GM21367 (cell line): ENCODE measurements around the gene RNPEP.
"Not testable (repeated sequence)": the region's sequence is repeated elsewhere in the genome, so short reads cannot be mapped to it uniquely, and the experiment has no call there.

Source experiments
- ATAC-seq: cut with Tn5 transposase; IDR thresholded peaks from one replicate; pipeline ENCODE4 v1.9.1; 2021; ENCODE audit not compliant: unreplicated experiment

The RNPEP gene

DNA sequence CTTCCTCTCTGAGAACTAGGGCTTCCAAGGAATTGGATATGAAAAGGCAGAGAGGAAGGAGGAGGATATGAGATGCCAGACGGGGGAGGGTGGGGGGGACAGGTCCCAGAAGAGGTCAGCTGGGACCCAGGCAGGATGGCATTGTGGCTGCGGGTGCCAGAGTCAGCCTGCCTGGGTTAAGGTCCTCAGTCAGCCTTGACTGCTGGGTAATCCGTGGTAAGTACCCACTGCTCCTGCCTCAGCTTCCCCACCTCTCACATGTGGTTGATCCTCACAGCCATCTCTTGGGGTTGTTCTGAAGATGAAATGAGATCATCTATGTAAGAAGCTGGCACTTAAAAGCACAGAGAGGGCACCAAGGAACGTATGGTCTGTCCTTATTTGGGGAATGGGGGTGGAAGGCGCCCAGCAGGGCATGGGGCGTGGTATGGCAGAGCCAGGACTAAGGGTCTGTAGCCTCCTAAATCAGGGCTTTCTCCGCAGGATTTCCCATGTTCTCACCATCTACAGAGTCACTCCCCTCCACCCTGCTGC is 51.8 kb downstream of the RNPEP start:
- ATAC-seq = no peak

DNA sequence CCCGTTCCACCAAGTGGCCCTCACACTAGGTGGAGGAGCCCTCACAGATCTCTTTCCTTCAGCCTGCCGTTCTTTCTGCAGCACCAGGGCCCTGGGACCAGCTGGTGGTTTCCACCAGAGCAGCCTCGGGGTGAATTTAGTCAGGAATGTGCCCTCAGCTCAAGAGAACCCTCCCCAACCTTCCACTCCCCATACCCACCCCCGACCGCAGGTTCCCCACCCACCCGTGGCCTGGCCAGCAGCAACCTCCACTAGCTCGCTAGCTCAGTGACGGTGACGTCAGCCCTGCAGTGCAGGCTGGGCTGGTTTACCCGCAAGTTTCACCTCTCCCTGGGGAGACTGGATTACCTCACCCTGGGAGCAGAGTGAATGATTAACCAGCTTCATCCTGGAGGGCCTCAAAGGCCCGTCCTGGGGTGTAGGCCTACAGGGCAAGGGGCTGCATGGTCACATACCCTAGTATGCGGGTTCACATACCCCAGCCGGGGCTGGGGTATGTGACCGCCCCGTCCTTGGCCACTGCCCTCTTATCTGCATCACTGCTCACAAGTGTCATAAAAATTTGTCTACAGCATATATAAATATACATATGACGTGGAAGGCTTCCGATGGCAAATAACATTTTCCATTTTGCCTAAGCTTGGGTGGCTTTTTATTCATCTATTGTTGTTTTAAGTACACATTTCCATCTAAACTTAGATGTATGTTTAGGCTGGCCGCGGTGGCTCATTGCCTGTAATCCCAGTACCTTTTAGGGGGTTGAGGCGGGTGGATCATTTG is 52.4 kb downstream of the RNPEP start:
- ATAC-seq = no peak

DNA sequence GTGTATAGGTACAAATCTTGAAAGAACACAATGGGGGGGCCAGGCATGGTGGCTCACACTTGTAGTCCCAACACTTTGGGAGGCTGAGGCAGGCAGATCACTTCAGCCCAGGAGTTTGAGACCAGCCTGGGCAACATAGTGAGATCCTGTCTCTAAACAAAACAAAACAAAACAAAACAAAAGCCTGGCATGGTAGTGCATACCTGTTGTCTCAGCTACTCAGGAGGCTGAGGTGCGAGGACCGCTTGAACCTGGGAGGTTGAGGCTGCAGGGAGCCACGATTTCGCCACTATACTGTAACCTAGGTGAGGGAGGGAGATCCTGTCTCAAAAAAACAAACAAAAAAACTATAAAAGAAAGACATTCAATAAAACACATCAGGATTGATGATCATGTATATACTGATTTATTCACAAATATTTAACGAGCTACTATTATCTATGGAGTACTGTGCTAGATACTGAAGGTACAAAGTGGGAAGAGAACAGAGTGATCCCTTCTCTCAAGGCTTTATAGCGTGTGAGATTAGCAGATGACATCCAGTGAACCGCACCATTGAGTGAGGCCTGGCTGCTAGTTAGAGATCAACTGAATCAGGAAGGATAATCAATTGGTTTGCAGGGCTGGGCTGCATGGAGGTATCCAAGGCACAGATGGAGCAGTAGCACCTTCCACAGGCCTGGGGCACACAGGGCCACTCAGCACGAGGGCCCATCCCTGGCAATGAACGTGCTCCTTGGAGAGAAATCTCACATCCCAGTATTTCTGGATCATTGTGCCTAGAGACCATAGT is 54.3 kb downstream of the RNPEP start:
- ATAC-seq = no peak

DNA sequence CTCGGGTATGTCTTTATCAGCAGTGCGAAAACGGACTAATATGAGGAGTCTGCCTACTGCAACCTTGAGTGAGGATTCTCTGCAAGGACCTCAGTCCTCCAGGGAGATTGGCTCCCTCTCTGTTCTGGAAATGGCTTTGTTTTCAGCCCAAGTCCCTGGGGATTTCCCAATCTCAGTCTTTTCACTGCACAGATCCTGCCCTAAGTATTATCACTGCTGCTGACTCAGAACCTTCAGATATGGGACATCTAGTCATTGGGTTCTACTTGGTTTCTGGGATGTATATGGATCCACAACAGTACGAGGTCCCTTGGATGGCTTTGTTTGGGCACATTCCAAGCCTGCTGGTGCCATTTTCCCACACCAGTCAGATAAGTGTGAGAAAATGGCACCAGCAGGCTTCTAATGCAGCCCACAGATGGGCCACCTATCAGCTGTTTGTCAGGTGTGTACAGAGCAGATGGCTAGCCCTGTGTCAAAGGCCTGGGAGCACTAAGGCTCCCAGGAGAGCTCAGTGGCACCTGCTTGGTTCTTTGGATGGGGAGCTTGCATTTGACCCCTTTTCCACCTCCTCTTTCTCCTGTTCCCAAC is 55.4 kb downstream of the RNPEP start:
- ATAC-seq = no peak

DNA sequence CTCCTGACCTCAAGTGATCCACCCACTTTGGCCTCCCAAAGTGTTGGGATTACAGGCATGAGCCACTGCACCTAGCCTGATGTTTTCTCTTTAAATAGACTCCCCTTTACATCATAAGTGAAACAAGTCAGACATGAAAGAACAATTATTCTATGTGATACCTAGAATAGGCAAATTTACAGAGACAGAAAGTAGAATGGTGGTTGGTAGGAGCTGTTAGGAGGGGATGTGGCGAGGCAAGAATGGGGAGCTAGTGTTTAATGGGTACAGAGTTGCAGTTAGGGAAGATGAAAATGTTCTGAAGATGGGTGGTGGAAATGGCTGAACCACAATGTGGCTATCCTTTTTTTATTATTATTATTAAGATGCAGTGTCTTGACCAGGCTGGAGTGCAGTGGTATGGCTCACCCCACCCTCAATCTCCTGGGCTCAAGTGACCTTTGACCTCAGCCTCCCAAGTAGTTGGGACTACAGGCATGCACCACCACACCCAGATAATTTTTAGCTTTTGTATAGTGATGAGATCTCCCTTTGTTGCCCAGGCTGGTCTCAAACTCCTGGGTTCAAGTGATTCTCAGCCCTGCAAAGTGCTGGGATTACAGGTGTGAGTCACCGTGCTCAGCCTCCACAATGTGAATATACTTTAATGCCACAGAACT is 56.4 kb downstream of the RNPEP start:
- no peak for ATAC-seq

DNA sequence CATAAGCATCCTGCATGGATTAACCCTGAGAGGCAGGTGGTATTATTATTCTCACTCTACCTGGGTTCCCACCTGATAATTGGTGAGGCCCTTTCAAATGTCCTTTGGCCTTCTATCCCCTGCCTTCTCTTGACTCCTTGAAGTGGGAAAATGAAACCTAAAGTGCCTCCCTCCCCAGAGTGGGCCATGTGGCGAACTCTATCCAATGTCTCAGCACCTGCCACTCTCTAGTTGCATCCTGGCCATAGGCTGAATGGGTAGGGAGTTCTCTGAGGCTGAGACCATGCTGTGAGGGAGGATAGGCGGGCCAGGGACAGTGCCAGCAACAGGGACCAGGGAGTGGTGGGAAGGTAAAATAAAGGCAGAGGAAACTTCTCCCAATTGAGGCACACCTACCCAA is 63.3 kb downstream of the RNPEP start:
- no peak for ATAC-seq

DNA sequence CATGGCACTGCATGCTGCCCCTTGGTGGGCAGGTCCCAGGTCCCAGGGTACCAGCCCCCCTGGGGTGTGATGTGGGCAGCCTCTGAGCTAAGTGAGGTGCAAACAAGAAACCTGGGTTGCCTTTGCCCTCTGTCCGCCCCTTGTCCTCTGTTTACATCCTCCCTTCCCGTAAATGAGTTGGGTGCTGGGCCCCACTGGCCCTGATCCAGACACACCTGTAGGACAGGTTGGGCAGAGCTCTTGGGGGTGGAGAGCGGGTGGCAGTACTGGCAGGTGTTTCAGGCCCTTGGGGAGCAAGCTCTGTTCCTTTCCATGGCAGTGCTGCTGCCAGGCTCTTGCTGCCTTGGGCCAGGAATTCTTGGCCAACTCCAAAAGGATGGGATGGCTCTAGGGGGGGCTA is 63.8 kb downstream of the RNPEP start:
- ATAC-seq = no peak

DNA sequence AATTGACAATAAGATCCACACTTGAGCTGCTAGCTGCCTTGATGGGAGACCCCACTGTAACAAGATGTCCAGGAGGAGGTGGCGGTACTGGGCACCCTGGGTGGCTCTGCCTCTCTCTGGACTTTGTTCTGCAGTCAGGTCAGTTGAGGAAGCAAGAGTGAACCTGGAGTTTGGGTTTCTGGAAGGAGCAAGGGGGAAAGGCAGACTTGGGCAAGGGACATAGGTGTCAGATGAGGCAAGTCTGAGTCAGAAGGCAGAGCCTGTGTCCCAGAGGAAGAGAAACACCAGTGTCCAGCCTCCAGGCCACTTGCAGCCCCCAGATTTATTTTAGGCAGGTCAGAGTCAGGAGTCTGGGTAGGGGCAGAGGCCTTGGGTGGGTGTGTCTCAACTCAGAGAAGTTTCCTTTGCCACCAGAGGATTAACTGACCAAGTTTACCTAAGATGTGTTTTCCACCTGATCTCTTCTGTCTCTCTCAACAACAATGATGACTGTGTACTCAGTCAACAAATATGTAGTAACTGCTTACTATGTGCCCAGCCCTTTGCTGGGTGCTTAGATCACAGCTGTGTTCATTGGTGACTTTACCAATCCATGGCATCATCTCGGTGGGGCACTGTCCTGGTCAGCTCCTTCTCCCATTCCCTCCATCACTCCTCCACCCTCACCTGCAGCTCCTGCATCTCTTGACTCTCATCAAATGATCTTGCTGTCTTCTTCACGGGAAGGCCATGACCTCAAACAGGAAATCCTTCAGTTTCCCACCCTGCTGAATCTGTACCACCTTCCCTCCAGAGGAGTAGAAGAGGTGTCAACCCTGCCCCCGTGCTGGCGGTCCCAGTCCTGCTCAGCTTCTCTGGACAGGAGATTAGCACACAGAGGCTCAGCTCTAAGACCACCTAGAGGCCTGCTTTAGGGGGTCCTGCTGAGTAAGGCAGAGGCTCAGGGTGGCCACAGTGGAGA is 64.6 kb downstream of the RNPEP start:
- ATAC-seq = no peak

DNA sequence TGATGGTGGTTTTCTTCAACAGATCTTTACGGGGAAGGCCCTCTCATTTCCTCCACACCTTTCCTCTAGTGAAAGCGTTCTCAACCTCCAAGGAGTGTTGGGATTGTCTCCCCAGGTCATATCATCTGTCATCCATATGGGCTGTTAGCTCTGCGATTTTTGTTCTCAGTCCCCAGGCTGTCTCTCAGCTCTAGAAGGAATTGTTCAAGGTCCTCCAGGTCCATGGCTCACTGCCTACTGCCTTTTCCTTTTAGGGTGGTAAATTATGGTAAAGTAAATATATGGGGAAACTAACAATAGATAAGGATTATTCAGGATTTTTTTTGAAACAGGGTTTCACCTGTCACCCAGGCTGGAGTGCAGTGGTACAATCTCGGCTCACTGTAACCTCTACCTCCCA is 65.5 kb downstream of the RNPEP start:
- no peak for ATAC-seq

DNA sequence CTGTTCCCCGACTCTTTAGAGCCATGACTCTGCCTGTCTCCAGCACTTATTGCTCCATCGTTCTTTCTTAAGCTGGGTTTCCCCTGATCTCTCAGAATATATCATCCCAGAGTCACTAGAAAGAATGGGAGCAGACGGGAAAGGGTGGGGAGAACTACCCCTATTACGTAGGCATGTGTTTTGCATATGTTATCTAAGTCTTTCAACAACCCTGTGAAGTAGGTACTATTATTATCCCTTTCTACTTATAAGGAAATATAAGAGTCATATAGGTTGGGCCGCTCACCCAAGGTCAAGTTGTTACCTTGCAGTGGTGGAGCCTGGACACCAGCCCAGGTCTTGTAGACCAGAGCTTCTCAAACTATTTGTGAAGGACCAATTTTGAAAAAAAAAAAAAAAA is 66.7 kb downstream of the RNPEP start:
- ATAC-seq = no peak

DNA sequence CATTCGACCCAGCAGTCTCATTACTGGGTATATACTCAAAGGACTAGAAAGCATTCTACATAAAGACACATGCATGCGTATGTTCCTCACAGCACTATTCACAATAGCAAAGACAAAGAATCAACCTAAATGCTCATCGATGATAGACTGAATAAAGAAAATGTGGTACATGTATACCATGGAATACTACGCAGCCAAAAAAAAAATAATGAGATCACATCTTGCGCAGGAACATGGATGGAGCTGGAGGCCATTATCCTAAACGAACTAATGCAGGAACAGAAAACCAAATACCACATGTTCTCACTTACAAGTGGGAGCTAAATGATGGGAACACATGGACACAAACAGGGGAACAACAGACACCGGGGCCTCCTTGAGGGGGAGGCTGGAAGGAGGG is 71.6 kb downstream of the RNPEP start:
- ATAC-seq = no peak

DNA sequence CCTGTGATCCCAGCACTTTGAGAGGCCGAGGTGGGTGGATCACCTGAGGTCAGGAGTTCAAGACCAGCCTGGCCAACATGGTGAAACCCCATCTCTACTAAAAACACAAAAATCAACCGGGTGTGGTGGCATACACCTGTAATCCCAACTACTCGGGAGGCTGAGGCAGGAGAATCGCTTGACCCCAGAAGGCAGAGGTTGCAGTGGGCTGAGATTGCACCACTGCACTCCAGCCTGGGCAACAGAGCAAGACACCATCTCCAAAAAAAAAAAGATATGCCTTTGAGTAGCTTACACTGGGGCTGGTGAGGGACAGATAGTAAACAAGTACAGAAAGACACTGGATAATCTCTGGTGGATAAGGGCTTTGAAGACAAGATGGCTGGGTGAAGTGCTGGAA is 72.2 kb downstream of the RNPEP start:
- not testable (repeated sequence) for ATAC-seq
